Measurements from ENCODE around the gene EPSTI1.

DNA sequence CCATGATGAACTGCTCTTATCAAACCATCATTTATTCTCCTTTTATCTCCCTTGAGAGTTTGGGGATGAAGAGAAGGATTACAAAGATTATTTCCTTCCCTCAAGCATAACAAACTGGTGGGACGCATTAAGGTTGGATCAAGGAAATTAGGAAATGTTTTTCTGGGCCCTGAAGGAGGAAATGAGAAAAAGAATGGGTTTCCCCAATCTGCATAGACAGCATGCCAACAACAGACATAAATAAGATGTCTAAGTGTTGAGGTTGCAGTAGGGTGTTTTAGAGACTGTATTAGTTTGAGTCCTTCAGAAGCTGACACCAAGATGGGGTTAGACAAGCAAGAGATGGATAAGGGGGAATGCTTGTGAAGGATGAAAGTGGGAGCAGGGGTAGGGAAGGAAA is 7.3 kb downstream of the EPSTI1 start:
- no peak for TF ChIP-seq EZH2 (IDR thresholded peaks at IDR 0.05; ENCODE audit: insufficient read depth, low read length)
- TF ChIP-seq, protein P1, sequence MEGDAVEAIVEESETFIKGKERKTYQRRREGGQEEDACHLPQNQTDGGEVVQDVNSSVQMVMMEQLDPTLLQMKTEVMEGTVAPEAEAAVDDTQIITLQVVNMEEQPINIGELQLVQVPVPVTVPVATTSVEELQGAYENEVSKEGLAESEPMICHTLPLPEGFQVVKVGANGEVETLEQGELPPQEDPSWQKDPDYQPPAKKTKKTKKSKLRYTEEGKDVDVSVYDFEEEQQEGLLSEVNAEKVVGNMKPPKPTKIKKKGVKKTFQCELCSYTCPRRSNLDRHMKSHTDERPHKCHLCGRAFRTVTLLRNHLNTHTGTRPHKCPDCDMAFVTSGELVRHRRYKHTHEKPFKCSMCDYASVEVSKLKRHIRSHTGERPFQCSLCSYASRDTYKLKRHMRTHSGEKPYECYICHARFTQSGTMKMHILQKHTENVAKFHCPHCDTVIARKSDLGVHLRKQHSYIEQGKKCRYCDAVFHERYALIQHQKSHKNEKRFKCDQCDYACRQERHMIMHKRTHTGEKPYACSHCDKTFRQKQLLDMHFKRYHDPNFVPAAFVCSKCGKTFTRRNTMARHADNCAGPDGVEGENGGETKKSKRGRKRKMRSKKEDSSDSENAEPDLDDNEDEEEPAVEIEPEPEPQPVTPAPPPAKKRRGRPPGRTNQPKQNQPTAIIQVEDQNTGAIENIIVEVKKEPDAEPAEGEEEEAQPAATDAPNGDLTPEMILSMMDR (IDR thresholded peaks at IDR 0.05; ENCODE audit: insufficient read depth, low read depth, low read length), result no peak
